GM18505 (cell line): Measurements from ENCODE around the gene LRRC73.
"Not testable (repeated sequence)": the region's sequence is repeated elsewhere in the genome, so short reads cannot be mapped to it uniquely, and the experiment has no call there.

ENCODE experiments used
- ATAC-seq: cut with Tn5 transposase; IDR thresholded peaks from one replicate; pipeline ENCODE4 v1.9.1; 2021; ENCODE audit not compliant: unreplicated experiment
- POLR2A ChIP-seq: IDR thresholded peaks from 4 replicates; pipeline ENCODE4 v1.6.1; 2011; ENCODE audit warnings: borderline replicate concordance; ENCODE audit not compliant: insufficient read depth, insufficient read length; ENCODE audit errors: extremely low read depth

Gene LRRC73

DNA sequence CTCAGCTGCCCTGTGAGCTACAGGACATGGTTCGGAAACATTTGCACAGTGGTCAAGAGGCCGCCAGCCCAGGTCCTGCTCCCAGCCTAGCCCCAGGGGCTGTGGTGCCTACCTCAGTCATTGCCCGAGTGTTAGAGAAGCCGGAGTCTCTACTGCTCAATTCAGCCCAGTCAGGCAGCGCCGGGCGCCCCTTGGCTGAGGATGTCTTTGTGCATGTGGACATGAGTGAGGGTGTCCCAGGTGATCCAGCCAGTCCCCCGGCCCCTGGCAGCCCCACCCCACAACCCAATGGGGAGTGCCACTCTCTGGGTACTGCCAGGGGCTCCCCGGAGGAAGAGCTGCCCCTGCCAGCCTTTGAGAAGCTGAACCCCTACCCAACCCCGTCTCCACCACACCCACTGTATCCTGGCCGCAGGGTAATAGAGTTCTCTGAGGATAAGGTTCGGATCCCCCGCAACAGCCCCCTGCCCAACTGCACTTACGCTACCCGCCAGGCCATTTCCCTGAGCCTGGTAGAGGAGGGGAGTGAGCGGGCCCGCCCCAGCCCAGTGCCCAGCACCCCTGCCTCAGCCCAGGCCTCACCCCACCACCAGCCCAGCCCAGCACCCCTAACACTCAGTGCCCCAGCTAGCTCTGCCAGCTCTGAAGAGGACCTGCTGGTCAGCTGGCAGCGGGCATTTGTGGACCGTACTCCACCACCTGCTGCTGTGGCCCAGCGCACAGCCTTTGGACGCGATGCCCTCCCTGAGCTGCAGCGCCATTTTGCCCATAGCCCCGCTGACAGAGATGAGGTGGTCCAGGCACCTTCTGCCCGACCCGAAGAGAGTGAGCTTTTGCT lies 5.2 kb downstream of the LRRC73 start:
- no peak for TF ChIP-seq POLR2A
- no peak for ATAC-seq

DNA sequence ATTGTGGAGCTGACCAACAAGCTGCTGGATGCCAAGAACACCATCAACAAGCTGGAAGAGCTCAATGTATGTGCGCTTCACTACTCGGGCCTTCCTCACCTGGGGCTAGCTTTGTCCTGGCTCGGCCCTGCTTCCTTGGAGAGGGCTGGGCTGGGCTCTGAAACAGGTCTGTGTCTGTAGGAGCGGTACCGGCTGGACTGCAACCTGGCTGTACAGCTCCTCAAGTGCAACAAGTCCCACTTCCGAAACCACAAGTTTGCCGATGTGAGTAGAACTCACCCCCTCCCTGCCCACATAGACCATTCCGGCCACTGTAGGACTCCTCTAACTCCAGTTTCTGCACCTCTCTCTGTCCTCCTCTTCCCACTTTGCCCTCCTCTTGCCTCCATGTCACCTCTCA lies 6.7 kb downstream of the LRRC73 start:
- ATAC-seq, result no peak
- no peak for TF ChIP-seq POLR2A

DNA sequence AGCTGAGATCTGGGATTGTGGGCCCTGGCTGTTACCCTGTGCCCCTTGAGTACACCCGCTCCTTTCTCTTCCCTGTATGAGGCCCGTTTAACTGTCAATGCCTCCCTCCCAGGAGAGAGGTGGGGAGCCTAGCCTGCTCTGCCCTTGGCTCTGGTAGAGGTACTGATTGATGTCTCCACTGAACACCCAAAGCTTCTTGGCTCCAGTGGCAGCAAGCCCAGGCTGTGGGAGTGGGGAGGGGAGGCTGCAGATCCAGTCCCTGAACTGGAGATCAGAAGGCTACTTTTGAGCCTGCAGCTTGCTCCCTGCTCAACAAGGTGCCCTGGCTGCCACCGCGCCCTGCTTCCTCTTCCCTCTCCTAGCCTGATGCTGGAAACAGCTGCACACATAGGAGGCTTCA lies 7.5 kb downstream of the LRRC73 start:
- ATAC-seq, result no peak
- no peak for TF ChIP-seq POLR2A

DNA sequence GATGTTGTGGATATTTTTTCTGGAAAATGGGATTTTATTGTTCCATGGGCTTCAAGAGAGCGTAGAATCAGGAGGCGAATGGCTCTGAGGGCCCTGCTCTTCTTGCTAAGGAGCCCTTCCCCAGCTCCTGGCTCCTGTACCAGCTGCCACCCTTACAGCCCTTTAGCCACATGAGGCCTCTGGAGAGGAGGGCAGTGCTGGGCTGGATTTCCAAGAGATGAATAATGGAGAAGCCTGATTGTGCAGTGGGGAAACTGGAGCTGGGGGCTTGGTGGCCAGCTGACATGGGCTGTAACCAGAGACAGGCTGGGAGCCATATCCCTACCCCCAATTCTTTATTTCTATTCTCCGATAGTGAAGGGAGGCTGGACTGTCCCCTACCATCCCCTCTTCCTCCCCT lies 9.2 kb downstream of the LRRC73 start:
- TF ChIP-seq POLR2A, result no peak
- ATAC-seq, result no peak

DNA sequence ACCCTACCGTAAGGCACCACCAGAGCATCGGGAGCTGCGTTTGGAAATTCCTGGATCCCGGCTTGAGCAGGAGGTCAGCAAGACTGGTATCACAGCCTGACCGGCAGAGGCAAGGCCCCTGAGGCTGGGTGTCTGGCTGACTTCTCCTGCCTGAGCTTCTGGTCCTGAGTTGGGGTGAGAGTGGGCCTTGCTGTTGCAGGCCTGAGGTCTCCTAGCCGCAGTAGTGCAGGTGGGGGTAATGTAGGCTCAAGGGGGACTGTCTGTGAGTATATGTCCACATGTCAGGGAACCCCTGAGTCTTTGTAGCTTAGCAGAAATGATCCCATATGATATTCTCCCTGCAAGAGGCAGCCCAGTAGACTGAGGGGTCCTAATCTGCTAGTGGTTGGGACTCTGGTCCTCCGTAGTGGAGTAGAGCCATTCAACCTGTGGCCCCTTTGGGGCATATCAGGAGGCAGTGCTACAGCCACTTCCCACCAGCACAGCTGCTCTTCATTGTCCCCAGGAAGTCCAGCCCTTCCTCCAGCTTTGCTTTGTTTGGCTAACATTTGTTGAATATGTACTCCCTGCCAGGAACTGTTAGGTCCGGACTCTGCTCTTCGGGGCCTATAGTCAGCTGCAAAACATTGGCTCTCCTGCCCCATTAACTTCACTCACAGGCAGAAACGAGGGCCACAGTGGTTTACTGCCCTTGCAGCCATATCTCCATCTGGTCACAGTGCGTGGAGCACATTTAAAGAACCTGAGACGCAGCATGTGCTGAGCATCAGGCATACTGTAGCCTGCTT lies 10.9 kb downstream of the LRRC73 start:
- no peak for TF ChIP-seq POLR2A
- ATAC-seq, result no peak

DNA sequence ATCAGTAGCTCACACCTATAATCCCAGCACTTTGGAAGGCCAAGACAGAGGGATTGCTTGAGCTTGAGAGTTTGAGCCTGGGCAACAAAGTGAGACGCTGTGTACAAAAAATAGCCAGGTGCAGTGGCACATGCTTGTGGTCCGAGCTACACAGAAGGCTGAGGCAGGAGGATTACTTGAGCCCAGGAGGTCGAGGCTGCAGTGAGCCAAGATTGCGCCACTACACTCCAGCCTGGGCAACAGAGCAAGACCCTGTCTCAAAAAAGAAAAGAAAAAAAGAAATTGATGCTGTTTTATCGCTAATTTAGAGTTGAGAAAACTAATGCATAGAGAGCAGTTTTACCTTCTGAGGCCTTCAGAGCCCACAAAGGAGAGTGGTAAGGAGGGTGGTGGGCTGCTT lies 11.9 kb downstream of the LRRC73 start:
- ATAC-seq, result not testable (repeated sequence)

DNA sequence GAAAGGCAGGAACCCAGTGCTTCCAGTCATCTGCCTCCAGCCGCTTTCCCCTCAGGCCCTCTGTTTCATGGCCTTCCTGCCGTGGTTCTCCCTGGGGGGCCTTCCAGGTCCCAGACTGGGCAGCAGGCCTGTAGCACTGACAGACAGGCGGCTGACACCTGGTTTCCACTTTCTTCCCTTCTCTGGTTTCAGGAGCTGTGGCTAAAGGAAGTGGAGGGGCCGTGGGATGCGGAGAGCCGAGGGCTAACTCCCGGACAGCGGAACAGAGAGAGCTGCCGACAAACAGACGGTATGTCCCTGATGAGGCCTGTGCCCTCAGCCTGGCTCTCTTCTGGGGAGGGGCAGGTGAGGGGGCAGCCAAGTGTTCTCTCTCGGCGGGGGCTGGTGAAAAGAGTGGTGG lies 12.5 kb downstream of the LRRC73 start:
- no peak for ATAC-seq
- TF ChIP-seq POLR2A, result no peak

DNA sequence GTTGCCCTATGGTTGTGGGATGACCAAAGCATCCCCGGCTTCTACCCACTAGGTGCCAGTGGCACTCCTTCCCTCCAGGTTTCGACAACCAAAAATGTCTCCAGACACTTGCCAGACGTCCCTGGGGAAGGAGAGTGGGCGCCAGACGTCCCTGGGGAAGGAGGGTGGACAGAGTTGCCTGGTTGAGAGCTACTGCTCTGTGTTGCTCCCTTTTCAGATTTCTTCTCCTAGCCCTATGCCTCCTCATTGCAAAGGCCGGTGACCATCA lies 13.1 kb downstream of the LRRC73 start:
- TF ChIP-seq POLR2A, result no peak
- ATAC-seq, result no peak

DNA sequence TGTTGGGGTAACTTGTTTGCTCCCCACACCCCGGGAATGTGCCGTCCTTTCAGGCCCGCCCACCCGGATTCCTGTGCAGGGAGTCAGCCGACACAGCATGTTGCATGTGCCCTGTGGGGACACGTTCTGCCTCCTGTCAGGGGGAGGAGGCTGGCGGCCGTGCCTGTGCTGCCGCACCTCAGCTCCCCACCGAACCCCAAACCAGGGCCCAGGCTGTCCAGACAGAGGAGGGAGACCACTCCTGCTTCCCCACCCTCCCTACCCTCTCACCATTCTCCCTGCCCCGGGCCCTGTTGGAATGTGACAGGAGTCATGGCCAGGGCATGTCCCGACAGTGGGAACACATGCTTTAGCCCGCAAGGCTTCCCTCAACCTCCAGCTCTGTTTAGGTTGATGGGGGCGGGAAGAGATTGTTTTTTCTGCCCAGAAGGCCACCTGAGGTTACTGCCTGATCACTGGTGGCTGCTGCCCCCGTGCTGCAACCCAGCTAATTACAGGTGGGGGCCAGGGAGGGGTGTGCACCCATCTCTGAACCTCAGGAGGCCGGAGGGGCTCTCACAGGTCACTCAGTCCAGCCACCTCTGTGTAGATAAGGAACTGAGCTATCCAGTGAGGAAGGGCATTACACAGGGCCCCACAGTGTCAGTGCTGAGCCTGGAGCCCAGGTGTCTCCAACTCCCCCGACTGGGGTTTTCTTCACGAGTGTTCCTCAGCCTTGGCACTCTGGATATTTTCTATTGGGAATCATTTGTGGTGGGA lies 13.6 kb downstream of the LRRC73 start:
- TF ChIP-seq POLR2A, result no peak
- no peak for ATAC-seq

DNA sequence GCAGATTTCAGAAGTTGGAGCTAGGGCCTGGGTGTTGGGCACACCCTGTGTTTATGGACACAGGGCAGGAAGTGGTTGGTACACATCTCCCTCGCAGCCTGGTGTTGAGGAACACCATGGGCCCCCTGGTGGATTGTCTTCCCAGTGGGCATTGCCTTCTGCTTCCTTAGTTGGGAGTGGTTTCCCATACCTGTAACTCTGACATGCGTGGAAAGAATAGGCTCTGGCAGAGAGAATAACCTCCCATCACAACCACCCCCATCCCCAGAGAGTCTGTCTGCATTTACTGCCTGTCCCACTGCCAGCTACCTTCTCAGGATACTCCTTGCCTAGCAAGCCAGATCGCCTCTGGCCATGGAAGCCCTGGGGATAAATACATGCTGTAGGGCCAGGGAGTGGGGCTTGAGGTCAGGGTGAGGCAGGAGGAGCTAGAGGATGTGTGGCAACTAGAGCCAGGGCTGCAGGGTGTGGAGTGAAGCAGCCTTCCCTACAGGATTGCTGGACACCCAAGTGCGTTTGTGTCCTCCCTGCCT lies 14.7 kb downstream of the LRRC73 start:
- TF ChIP-seq POLR2A, result no peak
- no peak for ATAC-seq

DNA sequence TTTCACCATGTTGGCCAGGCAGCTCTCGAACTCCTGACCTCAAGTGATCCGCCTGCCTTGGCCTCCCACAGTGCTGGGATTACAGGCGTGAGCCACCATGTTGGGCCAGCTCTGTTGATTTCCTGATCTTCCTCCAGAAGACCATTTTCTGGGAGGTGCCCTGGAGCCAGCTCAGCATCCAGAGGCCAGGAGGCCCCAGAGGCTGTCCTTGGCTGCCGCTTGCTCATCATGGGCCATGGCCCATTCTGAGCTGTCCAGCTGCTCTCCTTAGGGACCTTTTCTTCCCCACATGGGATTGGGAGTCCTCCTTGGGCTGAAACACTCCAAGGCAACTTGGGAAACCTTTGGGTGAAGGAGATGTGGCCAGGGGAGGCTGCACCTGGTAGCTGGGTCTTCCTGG lies 15.4 kb downstream of the LRRC73 start:
- TF ChIP-seq POLR2A, result no peak
- no peak for ATAC-seq

DNA sequence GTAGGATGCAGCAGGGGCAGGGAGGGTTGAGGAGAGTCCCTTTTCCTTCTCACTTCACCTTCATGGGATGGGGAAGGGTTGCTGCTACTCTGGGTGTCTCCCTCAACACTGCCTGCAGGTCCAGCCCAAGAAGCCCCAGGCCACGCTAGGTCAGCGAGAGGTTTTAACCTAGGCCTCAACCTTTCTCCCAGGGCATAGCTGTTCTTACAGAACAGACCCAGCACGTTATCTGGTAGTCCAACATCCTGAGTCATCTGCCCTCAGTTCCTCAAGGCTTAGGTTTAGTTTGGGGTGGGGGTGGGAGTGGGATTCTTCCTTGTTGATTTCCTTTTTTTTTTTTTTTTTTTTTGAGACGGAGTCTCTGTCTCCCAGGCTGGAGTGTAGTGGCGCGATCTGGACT lies 15.8 kb downstream of the LRRC73 start:
- ATAC-seq, result no peak
- no peak for TF ChIP-seq POLR2A

DNA sequence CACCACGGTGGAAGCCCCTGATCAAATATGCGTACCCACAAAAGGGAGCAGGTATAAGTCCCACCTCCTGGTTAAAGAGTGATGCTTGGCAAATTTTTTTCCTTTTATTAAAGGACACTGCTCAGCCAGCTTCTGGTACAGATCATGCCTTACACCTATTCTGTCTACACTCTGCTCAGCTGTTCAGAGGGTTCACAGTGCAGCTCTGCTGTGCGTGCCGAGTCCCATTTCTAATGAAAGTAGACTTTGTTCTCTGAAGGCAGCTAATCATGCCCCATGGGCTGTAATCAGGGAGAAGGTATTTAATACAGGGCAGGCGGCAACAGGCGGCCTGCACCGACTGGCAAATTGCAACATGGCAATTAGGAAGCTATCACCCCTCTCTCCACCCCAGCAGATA lies 16.3 kb downstream of the LRRC73 start:
- no peak for TF ChIP-seq POLR2A
- ATAC-seq, result no peak

DNA sequence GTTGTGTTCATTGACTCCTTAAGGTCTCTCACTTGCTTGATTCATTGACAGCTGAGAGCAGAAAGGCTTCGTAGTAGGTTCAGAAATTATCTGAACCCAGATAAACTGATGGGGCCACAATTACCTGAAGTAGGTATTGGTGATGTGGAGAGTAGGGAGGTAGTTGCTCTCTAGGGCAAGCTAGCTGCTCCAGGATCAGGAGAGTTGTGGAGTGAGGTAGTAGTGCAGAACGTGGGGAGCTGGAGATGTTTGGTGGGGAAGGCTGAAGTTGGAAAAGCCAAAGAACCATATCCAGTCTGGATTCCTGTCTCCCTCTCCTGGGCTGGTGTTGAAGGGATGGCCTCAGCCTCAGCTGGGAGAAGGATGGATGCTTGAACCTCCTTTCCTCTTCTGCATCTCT lies 16.9 kb downstream of the LRRC73 start:
- TF ChIP-seq POLR2A, result no peak
- ATAC-seq, result no peak

DNA sequence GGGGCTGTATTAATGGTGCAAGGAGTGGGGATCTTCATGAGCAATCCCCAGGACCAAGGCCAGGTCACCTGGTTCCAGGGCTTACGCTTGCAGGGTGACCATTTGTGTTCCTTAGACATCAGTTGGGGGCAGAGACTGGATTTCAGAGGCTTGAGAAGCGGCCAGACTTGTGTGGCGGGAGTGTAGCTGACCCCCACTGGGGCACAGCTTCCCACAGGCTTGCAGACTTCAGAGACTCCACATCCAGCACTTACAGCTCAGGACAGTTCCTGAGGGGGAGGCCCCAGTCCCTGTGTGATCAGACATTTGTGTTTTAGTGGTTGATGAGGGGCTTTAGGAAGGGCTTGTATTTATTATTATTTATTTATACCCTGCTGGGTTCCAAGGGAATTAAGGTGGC lies 17.5 kb downstream of the LRRC73 start:
- ATAC-seq, result no peak
- no peak for TF ChIP-seq POLR2A
